Peyer's patch (tissue), 4 donors: ENCODE measurements around the gene PPP2R2D. TPM values are rescaled to one million over a fixed set of nuclear protein-coding genes. Genes with fewer than 3 reads are reported as not detected.

Source experiments
- DNase-seq, 3 donors: peaks; one replicate each; pipeline ENCODE4 v3.0.0-alpha.2; 2017 to 2019
- H3K27ac ChIP-seq, 4 donors: fragments of 200-600 bp; sonication (generic); one replicate each; pipeline ENCODE4 v1.5.1; 2016 to 2019
- H3K27me3 ChIP-seq, 2 donors: fragments of 200-600 bp; sonication (generic); one replicate each; pipeline ENCODE4 v1.5.1; 2019
- H3K36me3 ChIP-seq, 3 donors: fragments of 200-600 bp; sonication (generic); one replicate each; pipeline ENCODE4 v1.5.1; 2016 to 2019
- H3K4me1 ChIP-seq, 4 donors: fragments of 200-600 bp; sonication (generic); one replicate each; pipeline ENCODE4 v1.5.1; 2016 to 2019
- H3K4me3 ChIP-seq, 4 donors: fragments of 200-600 bp; sonication (generic); 1 replicate in 3 of 4; 2 replicates in 1 of 4; pipeline ENCODE4 v1.5.1; 2016 to 2019; ENCODE audit warnings: mild to moderate bottlenecking in 1 of 4
- H3K9me3 ChIP-seq, 4 donors: fragments of 200-600 bp; sonication (generic); one replicate each; pipeline ENCODE4 v1.5.1; 2016 to 2019; ENCODE audit warnings: mild to moderate bottlenecking in 1 of 4
- POLR2A ChIP-seq, 2 donors: fragments of 450-650 bp; IDR thresholded peaks; one replicate each; pipeline ENCODE4 v1.5.1; 2017; ENCODE audit warnings: antibody characterized with exemption in 2 of 2, mild to moderate bottlenecking in 2 of 2, moderate library complexity in 2 of 2
- total RNA-seq, 4 donors: library from RNA; depleted of rRNA; stranded (reverse); fragments of >200 nt; gene quantifications; one replicate each; pipeline ENCODE4 v1.1.0, GENCODE V29; 2016
- TF ChIP-seq, protein P1 (sequence below), 6 experiments: fragments of 450-650 bp in 4 of 6; fragments of 200-600 bp in 2 of 6; sonication (generic) in 1 of 6; IDR thresholded peaks; one replicate each; pipeline ENCODE4 v1.5.1; 2017 to 2019; ENCODE audit warnings: antibody characterized with exemption in 6 of 6, mild to moderate bottlenecking in 3 of 6, moderate library complexity in 1 of 6

The PPP2R2D gene
- total RNA-seq, 4 donors from 2014 or later = 34.3 to 87.5 (median 48.5) TPM

- TF ChIP-seq, protein P1, sequence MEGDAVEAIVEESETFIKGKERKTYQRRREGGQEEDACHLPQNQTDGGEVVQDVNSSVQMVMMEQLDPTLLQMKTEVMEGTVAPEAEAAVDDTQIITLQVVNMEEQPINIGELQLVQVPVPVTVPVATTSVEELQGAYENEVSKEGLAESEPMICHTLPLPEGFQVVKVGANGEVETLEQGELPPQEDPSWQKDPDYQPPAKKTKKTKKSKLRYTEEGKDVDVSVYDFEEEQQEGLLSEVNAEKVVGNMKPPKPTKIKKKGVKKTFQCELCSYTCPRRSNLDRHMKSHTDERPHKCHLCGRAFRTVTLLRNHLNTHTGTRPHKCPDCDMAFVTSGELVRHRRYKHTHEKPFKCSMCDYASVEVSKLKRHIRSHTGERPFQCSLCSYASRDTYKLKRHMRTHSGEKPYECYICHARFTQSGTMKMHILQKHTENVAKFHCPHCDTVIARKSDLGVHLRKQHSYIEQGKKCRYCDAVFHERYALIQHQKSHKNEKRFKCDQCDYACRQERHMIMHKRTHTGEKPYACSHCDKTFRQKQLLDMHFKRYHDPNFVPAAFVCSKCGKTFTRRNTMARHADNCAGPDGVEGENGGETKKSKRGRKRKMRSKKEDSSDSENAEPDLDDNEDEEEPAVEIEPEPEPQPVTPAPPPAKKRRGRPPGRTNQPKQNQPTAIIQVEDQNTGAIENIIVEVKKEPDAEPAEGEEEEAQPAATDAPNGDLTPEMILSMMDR (IDR thresholded peaks at IDR 0.05) = no peak
- TF ChIP-seq POLR2A (IDR thresholded peaks at IDR 0.05) = no peak
- DNase-seq = peak in 1 of 3 donors; percentile 2
- Histone ChIP-seq H3K4me3 (no peak overlapping the region), H3K27me3 (no peaks in the 10 kb centered on the region), H3K4me1 (peaks cover 0 to 8% (median 0%) of the 10 kb centered on the region in 4 donors), H3K9me3 (no peaks in the 10 kb centered on the region), H3K27ac (no peak overlapping the region), H3K36me3 (no peaks in the 10 kb centered on the region)
These were observed 22.4 kb downstream of the PPP2R2D start for GRCh38 chr10:131923038-131923756.

DNA sequence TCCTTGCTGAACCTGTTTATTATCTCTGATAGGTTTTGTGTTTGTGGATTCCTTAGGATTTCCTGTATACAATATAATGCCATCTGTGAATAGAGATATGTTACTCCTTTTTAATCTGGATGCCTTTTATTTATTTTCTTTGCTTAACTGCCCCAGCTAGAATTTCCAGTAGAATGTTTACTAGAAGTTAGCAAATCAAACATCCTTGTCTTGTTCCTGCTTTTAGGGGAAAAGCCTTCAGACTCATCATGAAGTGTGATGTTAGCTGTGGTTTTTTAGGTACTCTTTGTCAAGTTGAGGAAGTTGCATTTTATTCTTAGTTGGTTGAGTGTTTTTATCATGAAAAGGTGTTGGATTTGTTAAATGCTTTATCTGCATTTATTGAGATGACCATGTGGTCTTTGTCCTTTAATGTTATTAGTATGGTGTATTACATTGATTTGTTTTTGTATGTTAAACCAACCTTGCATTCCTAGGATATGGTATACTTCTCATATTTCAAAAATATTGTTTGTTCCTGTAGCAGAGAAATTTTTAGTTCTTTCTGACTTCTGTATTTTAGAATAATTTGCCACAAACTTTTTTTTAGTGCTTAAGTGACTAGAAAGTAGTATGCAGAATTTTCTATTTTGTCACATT is 24.3 kb downstream of the PPP2R2D start:
- TF ChIP-seq, protein P1 (IDR thresholded peaks at IDR 0.05) = no peak
- TF ChIP-seq POLR2A (IDR thresholded peaks at IDR 0.05) = no peak
- H3K4me3 ChIP-seq = no peak overlapping the region
- no peaks in the 10 kb centered on the region for H3K27me3 ChIP-seq
- no peaks in the 10 kb centered on the region for H3K36me3 ChIP-seq
- peaks cover 0 to 18% (median 0%) of the 10 kb centered on the region in 4 donors for H3K4me1 ChIP-seq
- H3K9me3 ChIP-seq = no peaks in the 10 kb centered on the region
- DNase-seq = no peak
- no peak overlapping the region for H3K27ac ChIP-seq

DNA sequence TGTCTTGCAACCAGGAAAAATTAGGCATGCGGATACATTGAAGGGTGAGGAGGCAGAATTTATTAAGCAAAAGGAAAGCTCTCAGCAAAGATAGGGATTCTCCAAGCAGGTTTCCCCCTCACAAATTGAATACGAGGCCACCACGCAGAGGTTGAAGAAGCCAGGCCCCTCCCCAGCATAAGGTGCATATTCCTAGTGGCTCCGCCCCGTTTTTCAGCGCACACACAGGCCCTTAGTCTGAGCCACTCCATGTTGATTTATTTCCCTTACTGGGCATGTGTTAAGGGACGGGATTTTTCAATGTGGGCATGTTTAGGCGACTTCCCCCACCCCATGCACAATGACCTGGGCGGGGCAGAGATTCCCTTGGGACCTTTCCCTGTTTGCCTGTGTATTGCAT is 24.9 kb downstream of the PPP2R2D start:
- Histone ChIP-seq H3K36me3 (no peaks in the 10 kb centered on the region), H3K4me3 (no peak overlapping the region), H3K9me3 (no peaks in the 10 kb centered on the region), H3K4me1 (peaks cover 0 to 18% (median 0%) of the 10 kb centered on the region in 4 donors), H3K27me3 (no peaks in the 10 kb centered on the region), H3K27ac (no peak overlapping the region)
- no peak for DNase-seq
- no peak for TF ChIP-seq POLR2A (IDR thresholded peaks at IDR 0.05)
- TF ChIP-seq, protein P1 (IDR thresholded peaks at IDR 0.05) = no peak

GRCh38 chr10:131926253-131926652 is 25.4 kb downstream of the PPP2R2D start:
- Histone ChIP-seq H3K9me3 (no peaks in the 10 kb centered on the region), H3K4me3 (no peak overlapping the region), H3K4me1 (peaks cover 0 to 18% (median 0%) of the 10 kb centered on the region in 4 donors), H3K27ac (no peak overlapping the region), H3K36me3 (no peaks in the 10 kb centered on the region), H3K27me3 (no peaks in the 10 kb centered on the region)
- DNase-seq = no peak
- TF ChIP-seq POLR2A (IDR thresholded peaks at IDR 0.05) = no peak
- TF ChIP-seq, protein P1 (IDR thresholded peaks at IDR 0.05) = no peak

- Histone ChIP-seq H3K4me3 (no peak overlapping the region), H3K36me3 (no peaks in the 10 kb centered on the region), H3K27ac (no peak overlapping the region), H3K4me1 (peaks cover 0 to 18% (median 0%) of the 10 kb centered on the region in 4 donors), H3K9me3 (no peaks in the 10 kb centered on the region), H3K27me3 (no peaks in the 10 kb centered on the region)
- DNase-seq = no peak
- TF ChIP-seq POLR2A (IDR thresholded peaks at IDR 0.05) = no peak
- TF ChIP-seq, protein P1 (IDR thresholded peaks at IDR 0.05) = no peak
These were observed 26.2 kb downstream of the PPP2R2D start for GRCh38 chr10:131926743-131927595.
